Measurements from ENCODE around the gene CADM4. TPM values are rescaled to one million over a fixed set of nuclear protein-coding genes. Genes with fewer than 3 reads are reported as not detected.
A peak's percentile ranks its signal among the peaks of the same experiment; 100 is the strongest.
"Not testable (repeated sequence)": the region's sequence is repeated elsewhere in the genome, so short reads cannot be mapped to it uniquely, and the experiment has no call there.

The CADM4 gene
- total RNA-seq, 1 experiment from 2014 or later = 13.2 TPM

- in situ Hi-C loops (cut with HindIII; ENCODE audit: low pct_unique_long_range_greater_than_20kb, low sequenced_read_pairs) = no loop called here
- no peak for DNase-seq (ENCODE audit: low read depth, low spot score)
Measured at GRCh38 chr19:43597876-43598275, 41.8 kb downstream of the CADM4 start.

- in situ Hi-C loops (cut with HindIII; ENCODE audit: low pct_unique_long_range_greater_than_20kb, low sequenced_read_pairs) = no loop called here
- no peak for DNase-seq (ENCODE audit: low read depth, low spot score)
Measured at GRCh38 chr19:43596842-43597461, 42.7 kb downstream of the CADM4 start.

GRCh38 chr19:43595999-43596841 is 43.4 kb downstream of the CADM4 start, which contains the start of the genes IRGQ and ZNF576:
Gene IRGQ, minus strand, starts transcription at chr19:43596134. Its CDS starts 796 bp downstream, at chr19:43595338.
Gene ZNF576, plus strand, starts transcription at chr19:43596595. Its CDS starts 514 bp downstream, at chr19:43597109.
- peak; percentile 99 for DNase-seq (ENCODE audit: low read depth, low spot score)
- in situ Hi-C loops (cut with HindIII; ENCODE audit: low pct_unique_long_range_greater_than_20kb, low sequenced_read_pairs) = no loop called here

GRCh38 chr19:43595605-43595998 is 44.0 kb downstream of the CADM4 start:
- in situ Hi-C loops (cut with HindIII; ENCODE audit: low pct_unique_long_range_greater_than_20kb, low sequenced_read_pairs) = no loop called here
- no peak for DNase-seq (ENCODE audit: low read depth, low spot score)

GRCh38 chr19:43594710-43595604 is 44.7 kb downstream of the CADM4 start:
- DNase-seq (ENCODE audit: low read depth, low spot score) = peak; percentile 53
- in situ Hi-C loops (cut with HindIII; ENCODE audit: low pct_unique_long_range_greater_than_20kb, low sequenced_read_pairs) = no loop called here

- DNase-seq (ENCODE audit: low read depth, low spot score) = no peak
- in situ Hi-C loops (cut with HindIII; ENCODE audit: low pct_unique_long_range_greater_than_20kb, low sequenced_read_pairs) = no loop called here
Measured at GRCh38 chr19:43594081-43594697, 45.5 kb downstream of the CADM4 start.

GRCh38 chr19:43592800-43593350 is 46.8 kb downstream of the CADM4 start:
- DNase-seq (ENCODE audit: low read depth, low spot score) = no peak
- in situ Hi-C loops (cut with HindIII; ENCODE audit: low pct_unique_long_range_greater_than_20kb, low sequenced_read_pairs) = no loop called here

- in situ Hi-C loops (cut with HindIII; ENCODE audit: low pct_unique_long_range_greater_than_20kb, low sequenced_read_pairs) = no loop called here
- DNase-seq (ENCODE audit: low read depth, low spot score) = no peak
Measured at GRCh38 chr19:43591904-43592772, 47.5 kb downstream of the CADM4 start.

- in situ Hi-C loops (cut with HindIII; ENCODE audit: low pct_unique_long_range_greater_than_20kb, low sequenced_read_pairs) = no loop called here
Measured at GRCh38 chr19:43589678-43590077, 50.0 kb downstream of the CADM4 start.

GRCh38 chr19:43589277-43589676 is 50.4 kb downstream of the CADM4 start:
- DNase-seq (ENCODE audit: low read depth, low spot score) = no peak
- in situ Hi-C loops (cut with HindIII; ENCODE audit: low pct_unique_long_range_greater_than_20kb, low sequenced_read_pairs) = no loop called here

More at GRCh38 chr19:43589678-43590077, 50.0 kb downstream of the CADM4 start:
- DNase-seq (ENCODE audit: low read depth, low spot score) = no peak

GRCh38 chr19:43587029-43587428 is 52.6 kb downstream of the CADM4 start:
- in situ Hi-C loops (cut with HindIII; ENCODE audit: low pct_unique_long_range_greater_than_20kb, low sequenced_read_pairs); DNase-seq (ENCODE audit: low read depth, low spot score): not testable (repeated sequence)

GRCh38 chr19:43586346-43586745 is 53.3 kb downstream of the CADM4 start:
- DNase-seq (ENCODE audit: low read depth, low spot score) = no peak
- in situ Hi-C loops (cut with HindIII; ENCODE audit: low pct_unique_long_range_greater_than_20kb, low sequenced_read_pairs) = no loop called here

GRCh38 chr19:43584484-43584883 is 55.2 kb downstream of the CADM4 start:
- no peak for DNase-seq (ENCODE audit: low read depth, low spot score)
- in situ Hi-C loops (cut with HindIII; ENCODE audit: low pct_unique_long_range_greater_than_20kb, low sequenced_read_pairs) = no loop called here

- in situ Hi-C loops (cut with HindIII; ENCODE audit: low pct_unique_long_range_greater_than_20kb, low sequenced_read_pairs) = no loop called here
Measured at GRCh38 chr19:43582495-43582894, 57.2 kb downstream of the CADM4 start.

GRCh38 chr19:43581467-43581866 is 58.2 kb downstream of the CADM4 start:
- in situ Hi-C loops (cut with HindIII; ENCODE audit: low pct_unique_long_range_greater_than_20kb, low sequenced_read_pairs) = no loop called here

More at GRCh38 chr19:43582495-43582894, 57.2 kb downstream of the CADM4 start:
- DNase-seq (ENCODE audit: low read depth, low spot score) = no peak

GRCh38 chr19:43578787-43579186 is 60.9 kb downstream of the CADM4 start:
- in situ Hi-C loops (cut with HindIII; ENCODE audit: low pct_unique_long_range_greater_than_20kb, low sequenced_read_pairs) = no loop called here

More at GRCh38 chr19:43581467-43581866, 58.2 kb downstream of the CADM4 start:
- DNase-seq (ENCODE audit: low read depth, low spot score) = no peak

More at GRCh38 chr19:43578787-43579186, 60.9 kb downstream of the CADM4 start:
- no peak for DNase-seq (ENCODE audit: low read depth, low spot score)

Data from SK-MEL-5 (cell line).